ENCODE data around the gene SLC45A1. TPM values are rescaled to one million over a fixed set of nuclear protein-coding genes. Genes with fewer than 3 reads are reported as not detected.

The SLC45A1 gene
- polyA plus RNA-seq, 4 donors = 3.2 to 5.5 (median 3.6) TPM

- no peak for DNase-seq (ENCODE audit: low read depth in 4 of 4, low spot score in 2 of 4)
Observed at GRCh38 chr1:8351693-8352470, 34.0 kb downstream of the SLC45A1 start.

GRCh38 chr1:8352471-8352845, 34.5 kb downstream of the SLC45A1 start:
- DNase-seq (ENCODE audit: low read depth in 4 of 4, low spot score in 2 of 4) = no peak

- DNase-seq (ENCODE audit: low read depth in 4 of 4, low spot score in 2 of 4) = no peak
Observed at GRCh38 chr1:8352886-8353785, 35.2 kb downstream of the SLC45A1 start.

- no peak for DNase-seq (ENCODE audit: low read depth in 4 of 4, low spot score in 2 of 4)
Observed at GRCh38 chr1:8354038-8354437, 36.1 kb downstream of the SLC45A1 start.

GRCh38 chr1:8355439-8356255, 37.7 kb downstream of the SLC45A1 start:
- no peak for DNase-seq (ENCODE audit: low read depth in 4 of 4, low spot score in 2 of 4)

- DNase-seq (ENCODE audit: low read depth in 4 of 4, low spot score in 2 of 4) = no peak
Observed at GRCh38 chr1:8356256-8357209, 38.6 kb downstream of the SLC45A1 start.

- DNase-seq (ENCODE audit: low read depth in 4 of 4, low spot score in 2 of 4) = no peak
Observed at GRCh38 chr1:8357329-8358101, 39.6 kb downstream of the SLC45A1 start.

GRCh38 chr1:8358241-8358896, 40.5 kb downstream of the SLC45A1 start:
- no peak for DNase-seq (ENCODE audit: low read depth in 4 of 4, low spot score in 2 of 4)

GRCh38 chr1:8358897-8359616, 41.1 kb downstream of the SLC45A1 start:
- no peak for DNase-seq (ENCODE audit: low read depth in 4 of 4, low spot score in 2 of 4)

GRCh38 chr1:8359617-8360481, 41.9 kb downstream of the SLC45A1 start:
- DNase-seq (ENCODE audit: low read depth in 4 of 4, low spot score in 2 of 4) = no peak

GRCh38 chr1:8360493-8361197, 42.7 kb downstream of the SLC45A1 start:
- no peak for DNase-seq (ENCODE audit: low read depth in 4 of 4, low spot score in 2 of 4)

GRCh38 chr1:8361198-8361849, 43.4 kb downstream of the SLC45A1 start:
- DNase-seq (ENCODE audit: low read depth in 4 of 4, low spot score in 2 of 4) = no peak

GRCh38 chr1:8362701-8363101, 44.8 kb downstream of the SLC45A1 start:
- no peak for DNase-seq (ENCODE audit: low read depth in 4 of 4, low spot score in 2 of 4)

- DNase-seq (ENCODE audit: low read depth in 4 of 4, low spot score in 2 of 4) = no peak
Observed at GRCh38 chr1:8363186-8363766, 45.4 kb downstream of the SLC45A1 start.

- DNase-seq (ENCODE audit: low read depth in 4 of 4, low spot score in 2 of 4) = no peak
Observed at GRCh38 chr1:8363767-8364301, 45.9 kb downstream of the SLC45A1 start.

Measured in left renal cortex interstitium (tissue), 4 donors.